Measurements from ENCODE around the gene SUGCT.

GRCh38 chr7:40583667-40584444, 449.1 kb downstream of the SUGCT start:
- TF ChIP-seq, protein P1, sequence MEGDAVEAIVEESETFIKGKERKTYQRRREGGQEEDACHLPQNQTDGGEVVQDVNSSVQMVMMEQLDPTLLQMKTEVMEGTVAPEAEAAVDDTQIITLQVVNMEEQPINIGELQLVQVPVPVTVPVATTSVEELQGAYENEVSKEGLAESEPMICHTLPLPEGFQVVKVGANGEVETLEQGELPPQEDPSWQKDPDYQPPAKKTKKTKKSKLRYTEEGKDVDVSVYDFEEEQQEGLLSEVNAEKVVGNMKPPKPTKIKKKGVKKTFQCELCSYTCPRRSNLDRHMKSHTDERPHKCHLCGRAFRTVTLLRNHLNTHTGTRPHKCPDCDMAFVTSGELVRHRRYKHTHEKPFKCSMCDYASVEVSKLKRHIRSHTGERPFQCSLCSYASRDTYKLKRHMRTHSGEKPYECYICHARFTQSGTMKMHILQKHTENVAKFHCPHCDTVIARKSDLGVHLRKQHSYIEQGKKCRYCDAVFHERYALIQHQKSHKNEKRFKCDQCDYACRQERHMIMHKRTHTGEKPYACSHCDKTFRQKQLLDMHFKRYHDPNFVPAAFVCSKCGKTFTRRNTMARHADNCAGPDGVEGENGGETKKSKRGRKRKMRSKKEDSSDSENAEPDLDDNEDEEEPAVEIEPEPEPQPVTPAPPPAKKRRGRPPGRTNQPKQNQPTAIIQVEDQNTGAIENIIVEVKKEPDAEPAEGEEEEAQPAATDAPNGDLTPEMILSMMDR (IDR thresholded peaks at IDR 0.05): no peak
- TF ChIP-seq POLR2A (IDR thresholded peaks at IDR 0.05): no peak
